ENCODE data around the gene TUBB1.

DNA sequence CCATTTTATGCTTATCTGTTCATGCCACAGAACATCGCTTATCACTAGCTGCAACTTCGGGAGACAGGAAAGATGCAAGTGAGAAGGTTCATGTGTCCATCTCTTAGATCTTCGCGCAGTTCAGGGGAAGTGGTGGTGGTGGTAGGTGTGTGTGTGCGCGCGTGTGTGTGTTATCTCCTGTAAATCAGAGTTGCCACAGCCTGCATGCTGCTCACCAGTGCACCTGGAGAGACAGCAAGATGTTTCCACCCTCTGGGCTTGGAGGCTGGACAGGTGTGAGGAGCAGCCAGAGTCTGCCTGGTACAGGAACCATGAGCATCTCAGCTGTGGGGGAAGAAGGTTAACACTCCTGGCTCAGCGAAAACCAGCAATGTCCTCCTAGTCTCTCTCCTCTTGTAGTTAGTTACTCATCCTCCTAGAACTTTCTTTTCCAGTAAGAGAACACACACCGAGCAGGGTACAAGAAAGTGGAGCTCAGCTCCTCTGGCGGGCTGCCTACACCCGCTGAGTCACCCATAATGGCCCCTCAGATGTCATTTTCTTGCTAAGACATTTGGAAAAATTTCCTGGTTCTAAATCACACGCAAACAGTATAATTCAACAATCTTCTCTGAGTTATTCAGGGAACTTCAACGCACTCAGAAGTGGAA lies 5.1 kb upstream of the TUBB1 start:
- TF ChIP-seq, protein P1, sequence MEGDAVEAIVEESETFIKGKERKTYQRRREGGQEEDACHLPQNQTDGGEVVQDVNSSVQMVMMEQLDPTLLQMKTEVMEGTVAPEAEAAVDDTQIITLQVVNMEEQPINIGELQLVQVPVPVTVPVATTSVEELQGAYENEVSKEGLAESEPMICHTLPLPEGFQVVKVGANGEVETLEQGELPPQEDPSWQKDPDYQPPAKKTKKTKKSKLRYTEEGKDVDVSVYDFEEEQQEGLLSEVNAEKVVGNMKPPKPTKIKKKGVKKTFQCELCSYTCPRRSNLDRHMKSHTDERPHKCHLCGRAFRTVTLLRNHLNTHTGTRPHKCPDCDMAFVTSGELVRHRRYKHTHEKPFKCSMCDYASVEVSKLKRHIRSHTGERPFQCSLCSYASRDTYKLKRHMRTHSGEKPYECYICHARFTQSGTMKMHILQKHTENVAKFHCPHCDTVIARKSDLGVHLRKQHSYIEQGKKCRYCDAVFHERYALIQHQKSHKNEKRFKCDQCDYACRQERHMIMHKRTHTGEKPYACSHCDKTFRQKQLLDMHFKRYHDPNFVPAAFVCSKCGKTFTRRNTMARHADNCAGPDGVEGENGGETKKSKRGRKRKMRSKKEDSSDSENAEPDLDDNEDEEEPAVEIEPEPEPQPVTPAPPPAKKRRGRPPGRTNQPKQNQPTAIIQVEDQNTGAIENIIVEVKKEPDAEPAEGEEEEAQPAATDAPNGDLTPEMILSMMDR (IDR thresholded peaks at IDR 0.05): no peak
- no peak for TF ChIP-seq EP300 (IDR thresholded peaks at IDR 0.05)

Data from suprapubic skin (tissue), 3 donors.